ENCODE data around the gene FAM32A. TPM values are rescaled to one million over a fixed set of nuclear protein-coding genes. Genes with fewer than 3 reads are reported as not detected.

The FAM32A gene
- total RNA-seq = 10 to 100 TPM; 67.9 to 93.9 (median 87.9) TPM

- intact Hi-C loops (cut with DNase I) = no loop called here
- WGBS, 2 donors = 0 to 1% methylated on average over 38 of the region's 39 CpGs
- peak within 1 kb of the TSS in 2 of 3 donors; percentile 37 for H3K27ac ChIP-seq
- peak; percentile 99 to 100 for DNase-seq
- no peaks in the 10 kb centered on the region for H3K9me3 ChIP-seq
- no peaks in the 10 kb centered on the region for H3K27me3 ChIP-seq
- TF ChIP-seq CTCF (IDR thresholded peaks at IDR 0.05) (peak in 4 of 6 experiments; percentile 27 to 61 (median 48)), POLR2A (IDR thresholded peaks at IDR 0.05) (peak in 1 of 2 donors; percentile 70)
- peaks cover 13 to 14% of the 10 kb centered on the region in 2 donors for H3K4me1 ChIP-seq
- peaks cover 10 to 12% of the 10 kb centered on the region in 2 donors for H3K36me3 ChIP-seq
- H3K4me3 ChIP-seq (replicated peaks in 1 of 3) = peak within 1 kb of the TSS; percentile 42 to 91 (median 72)
These were observed at the start of gene FAM32A for GRCh38 chr19:16185123-16185767. Gene FAM32A, plus strand, starts transcription at chr19:16185410. Its CDS starts 33 bp downstream, at chr19:16185443.

- Histone ChIP-seq H3K9me3 (no peaks in the 10 kb centered on the region), H3K27ac (no peak overlapping the region), H3K4me3 (replicated peaks in 1 of 3) (no peak overlapping the region), H3K27me3 (no peaks in the 10 kb centered on the region), H3K36me3 (peaks cover 20% of the 10 kb centered on the region in 2 donors), H3K4me1 (no peaks in the 10 kb centered on the region)
- DNase-seq = no peak
- 80 to 95% methylated on average over 4 of the region's 4 CpGs for WGBS, 2 donors
- TF ChIP-seq CTCF (IDR thresholded peaks at IDR 0.05) (no peak), POLR2A (IDR thresholded peaks at IDR 0.05) (no peak)
- intact Hi-C loops (cut with DNase I) = no loop called here
These were observed 49.6 kb upstream of the FAM32A start for GRCh38 chr19:16135430-16136127.

GRCh38 chr19:16136185-16136999 lies 48.8 kb upstream of the FAM32A start:
- no peaks in the 10 kb centered on the region for H3K9me3 ChIP-seq
- no peak for TF ChIP-seq POLR2A (IDR thresholded peaks at IDR 0.05)
- TF ChIP-seq CTCF (IDR thresholded peaks at IDR 0.05) = no peak
- 54 to 58% methylated on average over 16 of the region's 16 CpGs for WGBS, 2 donors
- H3K4me3 ChIP-seq (replicated peaks in 1 of 3) = no peak overlapping the region
- DNase-seq = no peak
- no peaks in the 10 kb centered on the region for H3K4me1 ChIP-seq
- intact Hi-C loops (cut with DNase I) = no loop called here
- peaks cover 19 to 20% of the 10 kb centered on the region in 2 donors for H3K36me3 ChIP-seq
- H3K27me3 ChIP-seq = no peaks in the 10 kb centered on the region
- H3K27ac ChIP-seq = no peak overlapping the region

GRCh38 chr19:16139752-16140151 lies 45.5 kb upstream of the FAM32A start:
- Histone ChIP-seq H3K36me3 (no peaks in the 10 kb centered on the region), H3K27ac (no peak overlapping the region), H3K9me3 (no peaks in the 10 kb centered on the region), H3K4me1 (peaks cover 4 to 5% of the 10 kb centered on the region in 2 donors), H3K27me3 (no peaks in the 10 kb centered on the region), H3K4me3 (replicated peaks in 1 of 3) (no peak overlapping the region)
- intact Hi-C loops (cut with DNase I) = no loop called here
- no peak for DNase-seq
- TF ChIP-seq CTCF (IDR thresholded peaks at IDR 0.05) (no peak), POLR2A (IDR thresholded peaks at IDR 0.05) (no peak)
- 62 to 77% methylated on average over 10 to 13 of the region's 13 CpGs for WGBS, 2 donors
